Vagina (tissue), 2 donors: ENCODE results near the gene TEX19.

Experiments used
- CTCF ChIP-seq, 3 experiments: fragments of 450-650 bp in 2 of 3; fragments of 200-600 bp in 1 of 3; sonication (generic) in 1 of 3; IDR thresholded peaks; one replicate each; pipeline ENCODE4 v1.5.1; 2017 to 2019; ENCODE audit warnings: antibody characterized with exemption in 3 of 3, mild to moderate bottlenecking in 2 of 3, moderate library complexity in 2 of 3
- POLR2A ChIP-seq, 2 donors: fragments of 450-650 bp; IDR thresholded peaks; one replicate each; pipeline ENCODE4 v1.6.1; 2017; ENCODE audit warnings: antibody characterized with exemption in 2 of 2, mild to moderate bottlenecking in 2 of 2, moderate library complexity in 2 of 2
- POLR2AphosphoS5 ChIP-seq, 2 donors: sonication (generic); formaldehyde crosslinking; IDR thresholded peaks; one replicate each; pipeline ENCODE4 v1.9.0; 2017; ENCODE audit warnings: antibody characterized with exemption in 2 of 2, mild to moderate bottlenecking in 2 of 2, low read depth in 1 of 2; ENCODE audit not compliant: insufficient read depth in 1 of 2

- no peak for TF ChIP-seq POLR2A (IDR thresholded peaks at IDR 0.05)
- no peak for TF ChIP-seq CTCF (IDR thresholded peaks at IDR 0.05)
- no peak for TF ChIP-seq POLR2AphosphoS5 (IDR thresholded peaks at IDR 0.05; ENCODE audit: insufficient read depth in 1 of 2, low read depth in 1 of 2)
Observed at GRCh38 chr17:82358465-82359350, at the start of gene TEX19.
